GM12874 (cell line): Measurements from ENCODE around the gene SGMS2.

Experiments used
- CTCF ChIP-seq: IDR thresholded peaks from 2 replicates; pipeline ENCODE4 v1.5.1; 2011; ENCODE audit warnings: low read depth, mild to moderate bottlenecking, control low read depth, low read length, moderate library complexity; ENCODE audit not compliant: insufficient read depth

Gene SGMS2

GRCh38 chr4:107858158-107858742, 33.5 kb downstream of the SGMS2 start:
- TF ChIP-seq CTCF, result no peak

GRCh38 chr4:107862658-107863057, 37.9 kb downstream of the SGMS2 start:
- TF ChIP-seq CTCF, result no peak

- no peak for TF ChIP-seq CTCF
These were observed 38.7 kb downstream of the SGMS2 start for GRCh38 chr4:107863416-107863815.

- no peak for TF ChIP-seq CTCF
These were observed 39.2 kb downstream of the SGMS2 start for GRCh38 chr4:107863850-107864371.

- no peak for TF ChIP-seq CTCF
These were observed 42.0 kb downstream of the SGMS2 start for GRCh38 chr4:107866726-107867125.

- no peak for TF ChIP-seq CTCF
These were observed 45.5 kb downstream of the SGMS2 start for GRCh38 chr4:107870236-107870635.

GRCh38 chr4:107870916-107871786, 46.4 kb downstream of the SGMS2 start:
- TF ChIP-seq CTCF, result no peak
